OCI-LY3 (cell line): ENCODE data around the gene GJB1.

Experiments
- H2AFZ ChIP-seq: fragments of 200-600, 300-600 bp; shearing (Covaris generic); 2 replicates; pipeline ENCODE4 v1.6.0; 2014; ENCODE audit warnings: antibody characterized with exemption, low read depth, low read length
- H3K27ac ChIP-seq: fragments of 200-600, 300-600 bp; sonication (generic); 2 replicates; pipeline ENCODE4 v1.5.1; 2014; ENCODE audit warnings: mild to moderate bottlenecking, low read length, moderate library complexity, mixed read lengths
- H3K27me3 ChIP-seq: fragments of 200-600, 300-600 bp; sonication (generic); 2 replicates; pipeline ENCODE4 v1.6.1; 2014; ENCODE audit warnings: low read depth, low read length, mixed read lengths
- H3K36me3 ChIP-seq: fragments of 200-600, 300-600 bp; sonication (generic); replicated peaks from 2 replicates; pipeline ENCODE3; 2014; ENCODE audit warnings: low read depth, low read length, mixed read lengths
- H3K4me1 ChIP-seq: fragments of 300-600, 200-600 bp; sonication (generic); 2 replicates; pipeline ENCODE4 v1.6.1; 2014; ENCODE audit warnings: low read length, mixed read lengths
- H3K4me2 ChIP-seq: fragments of 200-600, 300-600 bp; sonication (generic); 2 replicates; pipeline ENCODE4 v1.6.1; 2014; ENCODE audit warnings: low read length, mixed read lengths
- H3K4me3 ChIP-seq: fragments of 300-600, 200-600 bp; sonication (generic); 2 replicates; pipeline ENCODE4 v1.5.1; 2014; ENCODE audit warnings: antibody characterized with exemption, mild to moderate bottlenecking, low read length, moderate library complexity
- H3K79me2 ChIP-seq: fragments of 300-600, 200-600 bp; shearing (Covaris generic); 2 replicates; pipeline ENCODE4 v1.6.1; 2014; ENCODE audit warnings: mild to moderate bottlenecking, low read length, mixed read lengths
- H3K9ac ChIP-seq: fragments of 300-600, 200-600 bp; shearing (Covaris generic); 2 replicates; pipeline ENCODE4 v1.6.0; 2014; ENCODE audit warnings: mild to moderate bottlenecking, low read length, moderate library complexity
- H3K9me3 ChIP-seq: fragments of 200-600, 300-600 bp; shearing (Covaris generic); 2 replicates; pipeline ENCODE4 v1.6.1; 2014; ENCODE audit warnings: low read length, mixed read lengths; ENCODE audit not compliant: insufficient read depth
- H4K20me1 ChIP-seq: fragments of 200-600, 300-600 bp; sonication (generic); 2 replicates; pipeline ENCODE4 v1.6.1; 2016; ENCODE audit warnings: low read length, mixed read lengths; ENCODE audit not compliant: insufficient read depth
- EZH2phosphoT487 ChIP-seq: fragments of 200-600 bp; shearing (Covaris generic); IDR thresholded peaks from 2 replicates; pipeline ENCODE4 v1.6.1; 2018; ENCODE audit warnings: antibody characterized with exemption, mixed run types, low read depth
- TF ChIP-seq, protein P1 (sequence below): fragments of 200-600, 300-600 bp; sonication (generic); IDR thresholded peaks from 2 replicates; pipeline ENCODE4 v1.5.1; 2014; ENCODE audit warnings: antibody characterized with exemption, low read length, low read depth

GJB1 gene

GRCh38 chrX:71227370-71228062, 4.5 kb downstream of the GJB1 start:
- no peak overlapping the region for H3K4me2 ChIP-seq
- H3K36me3 ChIP-seq, result no peaks in the 10 kb centered on the region
- TF ChIP-seq EZH2phosphoT487, result no peak
- TF ChIP-seq, protein P1, sequence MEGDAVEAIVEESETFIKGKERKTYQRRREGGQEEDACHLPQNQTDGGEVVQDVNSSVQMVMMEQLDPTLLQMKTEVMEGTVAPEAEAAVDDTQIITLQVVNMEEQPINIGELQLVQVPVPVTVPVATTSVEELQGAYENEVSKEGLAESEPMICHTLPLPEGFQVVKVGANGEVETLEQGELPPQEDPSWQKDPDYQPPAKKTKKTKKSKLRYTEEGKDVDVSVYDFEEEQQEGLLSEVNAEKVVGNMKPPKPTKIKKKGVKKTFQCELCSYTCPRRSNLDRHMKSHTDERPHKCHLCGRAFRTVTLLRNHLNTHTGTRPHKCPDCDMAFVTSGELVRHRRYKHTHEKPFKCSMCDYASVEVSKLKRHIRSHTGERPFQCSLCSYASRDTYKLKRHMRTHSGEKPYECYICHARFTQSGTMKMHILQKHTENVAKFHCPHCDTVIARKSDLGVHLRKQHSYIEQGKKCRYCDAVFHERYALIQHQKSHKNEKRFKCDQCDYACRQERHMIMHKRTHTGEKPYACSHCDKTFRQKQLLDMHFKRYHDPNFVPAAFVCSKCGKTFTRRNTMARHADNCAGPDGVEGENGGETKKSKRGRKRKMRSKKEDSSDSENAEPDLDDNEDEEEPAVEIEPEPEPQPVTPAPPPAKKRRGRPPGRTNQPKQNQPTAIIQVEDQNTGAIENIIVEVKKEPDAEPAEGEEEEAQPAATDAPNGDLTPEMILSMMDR, result peak; percentile 20; the same call in 1 of the 2 replicates
- H3K4me1 ChIP-seq, result no peaks in the 10 kb centered on the region
- H4K20me1 ChIP-seq, result no peaks in the 10 kb centered on the region
- H3K4me3 ChIP-seq, result no peak overlapping the region
- no peak overlapping the region for H3K27ac ChIP-seq
- H3K9ac ChIP-seq, result no peak overlapping the region
- no peaks in the 10 kb centered on the region for H3K9me3 ChIP-seq
- no peaks in the 10 kb centered on the region for H3K79me2 ChIP-seq
- H3K27me3 ChIP-seq, result no peaks in the 10 kb centered on the region
- no peak overlapping the region for H2AFZ ChIP-seq

- no peaks in the 10 kb centered on the region for H3K4me1 ChIP-seq
- no peaks in the 10 kb centered on the region for H3K9me3 ChIP-seq
- no peak overlapping the region for H3K9ac ChIP-seq
- no peak overlapping the region for H3K4me2 ChIP-seq
- H3K27ac ChIP-seq, result no peak overlapping the region
- TF ChIP-seq, protein P1, result no peak
- TF ChIP-seq EZH2phosphoT487, result no peak
- H4K20me1 ChIP-seq, result no peaks in the 10 kb centered on the region
- no peak overlapping the region for H3K4me3 ChIP-seq
- H3K36me3 ChIP-seq, result no peaks in the 10 kb centered on the region
- H2AFZ ChIP-seq, result no peak overlapping the region
- H3K27me3 ChIP-seq, result no peaks in the 10 kb centered on the region
- no peaks in the 10 kb centered on the region for H3K79me2 ChIP-seq
Observed at GRCh38 chrX:71228063-71228642, 5.1 kb downstream of the GJB1 start.

GRCh38 chrX:71235482-71235881, 12.5 kb downstream of the GJB1 start:
- no peak overlapping the region for H3K4me3 ChIP-seq
- H3K27ac ChIP-seq, result no peak overlapping the region
- H3K9ac ChIP-seq, result no peak overlapping the region
- H3K9me3 ChIP-seq, result no peaks in the 10 kb centered on the region
- H3K4me2 ChIP-seq, result no peak overlapping the region
- H4K20me1 ChIP-seq, result no peaks in the 10 kb centered on the region
- TF ChIP-seq, protein P1, result no peak
- TF ChIP-seq EZH2phosphoT487, result no peak
- H2AFZ ChIP-seq, result no peak overlapping the region
- H3K79me2 ChIP-seq, result no peaks in the 10 kb centered on the region
- no peaks in the 10 kb centered on the region for H3K27me3 ChIP-seq
- no peaks in the 10 kb centered on the region for H3K36me3 ChIP-seq
- H3K4me1 ChIP-seq, result no peaks in the 10 kb centered on the region

- Histone ChIP-seq H3K4me2 (no peak overlapping the region), H3K27me3 (no peaks in the 10 kb centered on the region), H3K79me2 (no peaks in the 10 kb centered on the region), H3K4me1 (no peaks in the 10 kb centered on the region), H2AFZ (no peak overlapping the region), H3K9ac (no peak overlapping the region), H3K27ac (no peak overlapping the region), H3K4me3 (no peak overlapping the region), H3K9me3 (no peaks in the 10 kb centered on the region), H3K36me3 (peaks cover 5% of the 10 kb centered on the region), H4K20me1 (no peaks in the 10 kb centered on the region)
- TF ChIP-seq, protein P1, result no peak
- no peak for TF ChIP-seq EZH2phosphoT487
Observed at GRCh38 chrX:71236836-71237235, 13.8 kb downstream of the GJB1 start.
